AG09309 (cell line): ENCODE measurements around the gene ASCL5.

Source experiments
- DNase-seq: peaks from one replicate; pipeline ENCODE4 v3.0.0-alpha.2; 2010; ENCODE audit warnings: low read depth
- H3K4me3 ChIP-seq: 2 replicates; pipeline ENCODE4 v1.5.1; 2011; ENCODE audit warnings: mild to moderate bottlenecking, low read depth, low read length, moderate library complexity; ENCODE audit not compliant: control insufficient read depth
- TF ChIP-seq, protein P1 (sequence below): IDR thresholded peaks from 2 replicates; pipeline ENCODE4 v1.5.1; 2011; ENCODE audit warnings: mild to moderate bottlenecking, low read depth, low read length, inconsistent platforms; ENCODE audit not compliant: insufficient read depth, control insufficient read depth; ENCODE audit errors: missing control alignments

The ASCL5 gene

DNA sequence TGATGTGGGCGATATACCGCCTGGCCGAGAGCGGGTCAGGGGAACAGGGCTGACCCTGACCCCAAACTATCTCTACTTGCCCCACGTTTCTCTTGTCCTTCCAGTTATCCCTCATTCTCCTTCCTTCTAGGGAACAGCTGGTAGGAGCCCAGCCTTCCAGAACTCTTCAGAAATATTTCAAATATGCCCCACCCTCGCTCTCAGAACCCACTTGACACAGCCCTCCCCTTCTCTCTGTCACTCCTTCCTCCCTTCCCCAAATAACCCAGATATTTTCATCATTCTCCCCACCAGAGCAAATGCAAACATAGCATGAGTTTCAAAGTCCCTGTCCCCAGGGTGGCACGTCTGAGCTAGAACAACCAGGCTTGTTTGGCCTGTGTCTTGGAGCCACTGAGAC is 15.8 kb downstream of the ASCL5 start:
- TF ChIP-seq, protein P1, sequence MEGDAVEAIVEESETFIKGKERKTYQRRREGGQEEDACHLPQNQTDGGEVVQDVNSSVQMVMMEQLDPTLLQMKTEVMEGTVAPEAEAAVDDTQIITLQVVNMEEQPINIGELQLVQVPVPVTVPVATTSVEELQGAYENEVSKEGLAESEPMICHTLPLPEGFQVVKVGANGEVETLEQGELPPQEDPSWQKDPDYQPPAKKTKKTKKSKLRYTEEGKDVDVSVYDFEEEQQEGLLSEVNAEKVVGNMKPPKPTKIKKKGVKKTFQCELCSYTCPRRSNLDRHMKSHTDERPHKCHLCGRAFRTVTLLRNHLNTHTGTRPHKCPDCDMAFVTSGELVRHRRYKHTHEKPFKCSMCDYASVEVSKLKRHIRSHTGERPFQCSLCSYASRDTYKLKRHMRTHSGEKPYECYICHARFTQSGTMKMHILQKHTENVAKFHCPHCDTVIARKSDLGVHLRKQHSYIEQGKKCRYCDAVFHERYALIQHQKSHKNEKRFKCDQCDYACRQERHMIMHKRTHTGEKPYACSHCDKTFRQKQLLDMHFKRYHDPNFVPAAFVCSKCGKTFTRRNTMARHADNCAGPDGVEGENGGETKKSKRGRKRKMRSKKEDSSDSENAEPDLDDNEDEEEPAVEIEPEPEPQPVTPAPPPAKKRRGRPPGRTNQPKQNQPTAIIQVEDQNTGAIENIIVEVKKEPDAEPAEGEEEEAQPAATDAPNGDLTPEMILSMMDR = no peak
- H3K4me3 ChIP-seq = no peak overlapping the region
- DNase-seq = no peak

- H3K4me3 ChIP-seq = no peak overlapping the region
- no peak for DNase-seq
- TF ChIP-seq, protein P1 = no peak
Observed at GRCh38 chr1:201110616-201111015, 16.4 kb downstream of the ASCL5 start.

DNA sequence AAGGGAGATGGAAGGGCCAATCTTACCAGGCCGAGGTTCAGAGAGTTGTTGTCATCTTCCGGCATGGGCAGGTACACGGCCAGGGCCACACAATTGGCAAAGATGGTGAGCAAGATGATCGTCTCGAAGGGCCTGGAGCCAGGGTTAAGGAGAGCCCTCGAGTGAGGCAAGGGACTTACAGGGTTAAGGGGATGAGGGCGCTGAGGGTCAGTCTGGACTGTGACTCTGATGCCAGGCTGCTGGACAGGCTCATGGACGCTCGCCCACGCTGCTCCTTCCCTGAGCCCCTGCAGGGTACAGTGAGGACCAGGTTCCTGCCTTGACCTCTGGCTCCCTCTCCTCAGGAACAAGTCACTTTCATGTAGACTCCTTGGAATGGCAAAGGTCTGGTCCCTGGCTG is 16.8 kb downstream of the ASCL5 start:
- DNase-seq = no peak
- H3K4me3 ChIP-seq = no peak overlapping the region
- TF ChIP-seq, protein P1 = no peak

- no peak overlapping the region for H3K4me3 ChIP-seq
- TF ChIP-seq, protein P1 = no peak
- DNase-seq = no peak
Observed at GRCh38 chr1:201109651-201110050, 17.3 kb downstream of the ASCL5 start.

GRCh38 chr1:201108614-201109013 is 18.4 kb downstream of the ASCL5 start:
- TF ChIP-seq, protein P1 = no peak
- no peak overlapping the region for H3K4me3 ChIP-seq
- DNase-seq = no peak

GRCh38 chr1:201105688-201106087 is 21.3 kb downstream of the ASCL5 start:
- TF ChIP-seq, protein P1 = no peak
- no peak for DNase-seq

DNA sequence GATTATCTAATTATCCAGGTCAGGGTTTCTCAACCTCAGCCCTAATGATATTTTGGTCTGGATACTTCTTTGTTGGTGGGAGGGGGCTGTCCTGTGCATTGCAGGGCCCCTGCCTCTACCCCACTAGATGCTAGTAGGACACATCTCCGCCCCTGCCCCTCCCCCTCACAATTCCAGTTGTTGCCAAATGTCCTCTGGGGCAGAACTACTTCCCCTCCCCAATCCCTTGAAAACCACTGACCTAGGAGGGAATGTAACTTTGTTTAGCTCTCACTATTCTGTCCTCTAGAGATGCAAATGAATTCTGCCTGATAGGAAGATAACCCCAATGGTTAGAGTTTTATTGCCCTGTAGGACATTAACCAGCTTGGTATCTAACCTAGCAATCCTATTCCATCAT is 22.8 kb downstream of the ASCL5 start:
- no peak for DNase-seq
- TF ChIP-seq, protein P1 = no peak
- H3K4me3 ChIP-seq = no peak overlapping the region

More at GRCh38 chr1:201105688-201106087, 21.3 kb downstream of the ASCL5 start:
- H3K4me3 ChIP-seq = no peak overlapping the region
